Hepatocyte (in vitro differentiated cells): ENCODE results near the gene NR2C1. TPM values are rescaled to one million over a fixed set of nuclear protein-coding genes. Genes with fewer than 3 reads are reported as not detected.
A peak's percentile ranks its signal among the peaks of the same experiment; 100 is the strongest.

Source experiments
- DNase-seq: peaks from one replicate; pipeline ENCODE4 v3.0.0-alpha.2; 2016; ENCODE audit warnings: low spot score
- H2AFZ ChIP-seq: fragments of 200-600 bp; sonication (generic); 2 replicates; pipeline ENCODE4 v1.6.0; 2016; ENCODE audit warnings: antibody characterized with exemption, mild to moderate bottlenecking
- H3K27ac ChIP-seq: fragments of 200-600 bp; sonication (generic); 2 replicates; pipeline ENCODE4 v1.5.1; 2016; ENCODE audit warnings: mild to moderate bottlenecking
- H3K27me3 ChIP-seq: fragments of 200-600 bp; sonication (generic); 2 replicates; pipeline ENCODE4 v1.6.1; 2016
- H3K36me3 ChIP-seq: fragments of 200-600 bp; sonication (generic); replicated peaks from 2 replicates; pipeline ENCODE4 v1.5.1; 2016; ENCODE audit warnings: low read depth; ENCODE audit not compliant: insufficient read depth
- H3K4me1 ChIP-seq: fragments of 200-600 bp; sonication (generic); 2 replicates; pipeline ENCODE4 v1.5.1; 2016; ENCODE audit warnings: mild to moderate bottlenecking, moderate library complexity; ENCODE audit not compliant: insufficient read depth
- H3K4me2 ChIP-seq: fragments of 200-600 bp; sonication (generic); 2 replicates; pipeline ENCODE4 v1.6.0; 2016
- H3K4me3 ChIP-seq: fragments of 200-600 bp; sonication (generic); 2 replicates; pipeline ENCODE4 v1.5.1; 2016; ENCODE audit warnings: mild to moderate bottlenecking
- H3K79me2 ChIP-seq: fragments of 200-600 bp; sonication (generic); 2 replicates; pipeline ENCODE4 v1.6.0; 2017; ENCODE audit warnings: mild to moderate bottlenecking
- H3K9me2 ChIP-seq: fragments of 200-600 bp; sonication (generic); replicated peaks from 2 replicates; pipeline ENCODE4 v1.6.0; 2017; ENCODE audit warnings: mild to moderate bottlenecking; ENCODE audit not compliant: insufficient read depth
- H3K9me3 ChIP-seq: fragments of 200-600 bp; sonication (generic); 2 replicates; pipeline ENCODE4 v1.5.1; 2016; ENCODE audit warnings: low read depth, mild to moderate bottlenecking
- H4K20me1 ChIP-seq: fragments of 200-600 bp; sonication (generic); 2 replicates; pipeline ENCODE4 v1.6.0; 2016; ENCODE audit warnings: mild to moderate bottlenecking; ENCODE audit not compliant: insufficient read depth, poor library complexity, severe bottlenecking
- CTCF ChIP-seq: fragments of 200-600 bp; sonication (generic); IDR thresholded peaks from 2 replicates; pipeline ENCODE4 v1.5.1; 2016; ENCODE audit warnings: antibody characterized with exemption, mild to moderate bottlenecking; ENCODE audit not compliant: poor library complexity
- EZH2 ChIP-seq: fragments of 200-600 bp; sonication (generic); IDR thresholded peaks from 2 replicates; pipeline ENCODE4 v1.6.1; 2016; ENCODE audit warnings: antibody characterized with exemption, mild to moderate bottlenecking, borderline replicate concordance
- EZH2phosphoT487 ChIP-seq: fragments of 200-600 bp; sonication (generic); IDR thresholded peaks from one replicate; pipeline ENCODE4 v1.6.1; 2018; ENCODE audit warnings: antibody characterized with exemption, mild to moderate bottlenecking, low read depth, moderate library complexity; ENCODE audit not compliant: unreplicated experiment, severe bottlenecking
- WGBS: methylation state at CpG from one replicate; pipeline ENCODE4 v1.1.6; 2016; ENCODE audit warnings: low lambda C conversion rate; ENCODE audit errors: missing lambda C conversion rate; 5-methylcytosine and 5-hydroxymethylcytosine counted together
- polyA plus RNA-seq: library from polyadenylated mRNA; unstranded; fragments of >200 nt; fragmentation: Nextera tagmentation; extraction: Ambion mirVana; gene quantifications from 2 replicates; pipeline ENCODE4 v1.2.1, GENCODE V29; 2016
- total RNA-seq: library from RNA; depleted of rRNA; stranded (reverse); fragments of >200 nt; gene quantifications from 2 replicates; pipeline ENCODE4 v1.2.3, GENCODE V29; 2014

NR2C1 gene
- total and polyA plus RNA-seq, 2 experiments from 2014 or later = 28.4 to 40.6 TPM

- peak within 1 kb of the TSS; percentile 83 for H3K4me2 ChIP-seq
- H3K27ac ChIP-seq = peak within 1 kb of the TSS; percentile 79
- no peak for TF ChIP-seq EZH2phosphoT487
- TF ChIP-seq EZH2 = no peak
- TF ChIP-seq CTCF = no peak
- H3K27me3 ChIP-seq = no peaks in the 10 kb centered on the region
- H3K36me3 ChIP-seq = no peaks in the 10 kb centered on the region
- H3K4me3 ChIP-seq = peak within 1 kb of the TSS; percentile 51
- H3K9me3 ChIP-seq = no peaks in the 10 kb centered on the region
- peaks cover 46% of the 10 kb centered on the region for H3K79me2 ChIP-seq
- no peaks in the 10 kb centered on the region for H3K4me1 ChIP-seq
- no peaks in the 10 kb centered on the region for H3K9me2 ChIP-seq
- DNase-seq = peak; percentile 98
- no peaks in the 10 kb centered on the region for H4K20me1 ChIP-seq
- H2AFZ ChIP-seq = peak within 1 kb of the TSS; percentile 78
- WGBS = under 1% methylated on average over 34 of the region's 34 CpGs
Measured at GRCh38 chr12:95003213-95003920, 70.1 kb downstream of the NR2C1 start, which contains the start of gene NDUFA12. NDUFA12 (minus strand) TSS chr12:95003697; CDS start chr12:95003680, 17 bp downstream.

DNA sequence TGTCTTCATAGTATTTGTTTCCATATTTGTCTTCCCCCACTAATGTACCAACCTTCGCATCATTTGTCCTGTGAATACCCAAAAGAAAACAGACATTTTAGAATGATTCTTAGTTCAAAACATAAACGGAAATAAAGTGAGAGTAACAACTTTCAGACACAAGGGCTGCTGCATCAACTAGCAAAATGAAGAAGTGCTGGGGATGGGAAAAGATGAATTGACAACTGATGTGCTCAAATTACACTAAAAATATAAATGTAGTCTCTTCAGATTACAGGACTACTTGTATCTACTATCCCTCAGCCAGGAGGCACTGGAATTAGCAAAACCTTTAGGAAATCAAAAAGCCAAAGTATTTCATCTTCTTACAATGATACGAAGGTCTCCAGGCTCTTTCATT is 70.7 kb downstream of the NR2C1 start:
- no peak for DNase-seq
- 38% methylated on average over 3 of the region's 3 CpGs for WGBS
- no peaks in the 10 kb centered on the region for H4K20me1 ChIP-seq
- H3K9me3 ChIP-seq = no peaks in the 10 kb centered on the region
- no peaks in the 10 kb centered on the region for H3K27me3 ChIP-seq
- H3K4me2 ChIP-seq = peak overlapping the region; percentile 83
- peaks cover 52% of the 10 kb centered on the region for H3K79me2 ChIP-seq
- H2AFZ ChIP-seq = peak overlapping the region; percentile 55
- peak overlapping the region; percentile 51 for H3K4me3 ChIP-seq
- H3K9me2 ChIP-seq = no peaks in the 10 kb centered on the region
- no peaks in the 10 kb centered on the region for H3K36me3 ChIP-seq
- TF ChIP-seq EZH2 (no peak), CTCF (no peak), EZH2phosphoT487 (no peak)
- H3K27ac ChIP-seq = peak overlapping the region; percentile 79
- no peaks in the 10 kb centered on the region for H3K4me1 ChIP-seq

- Histone ChIP-seq H3K4me2 (no peak overlapping the region), H3K4me3 (no peak overlapping the region), H4K20me1 (peaks cover 4% of the 10 kb centered on the region), H3K27me3 (no peaks in the 10 kb centered on the region), H3K79me2 (peaks cover 62% of the 10 kb centered on the region), H3K9me3 (no peaks in the 10 kb centered on the region), H3K27ac (no peak overlapping the region), H3K4me1 (no peaks in the 10 kb centered on the region), H3K9me2 (no peaks in the 10 kb centered on the region), H2AFZ (no peak overlapping the region), H3K36me3 (no peaks in the 10 kb centered on the region)
- TF ChIP-seq EZH2 = no peak
- TF ChIP-seq CTCF = no peak
- no peak for TF ChIP-seq EZH2phosphoT487
- 94% methylated on average over 4 of the region's 4 CpGs for WGBS
- no peak for DNase-seq
Measured at GRCh38 chr12:94998326-94998725, 75.1 kb downstream of the NR2C1 start.
